22Rv1 (cell line): ENCODE measurements around the gene IPO11.

ENCODE experiments used
- H3K27ac ChIP-seq: fragments of 450-650 bp; 2 replicates; pipeline ENCODE4 v1.5.1; 2017
- ZFX ChIP-seq: fragments of 450-650 bp; IDR thresholded peaks from 2 replicates; pipeline ENCODE4 v1.6.1; 2017; ENCODE audit warnings: antibody characterized with exemption, borderline replicate concordance
- TF ChIP-seq, protein P1 (sequence below): fragments of 450-650 bp; IDR thresholded peaks from 2 replicates; pipeline ENCODE4 v1.5.1; 2017; ENCODE audit warnings: mild to moderate bottlenecking

Gene IPO11

DNA sequence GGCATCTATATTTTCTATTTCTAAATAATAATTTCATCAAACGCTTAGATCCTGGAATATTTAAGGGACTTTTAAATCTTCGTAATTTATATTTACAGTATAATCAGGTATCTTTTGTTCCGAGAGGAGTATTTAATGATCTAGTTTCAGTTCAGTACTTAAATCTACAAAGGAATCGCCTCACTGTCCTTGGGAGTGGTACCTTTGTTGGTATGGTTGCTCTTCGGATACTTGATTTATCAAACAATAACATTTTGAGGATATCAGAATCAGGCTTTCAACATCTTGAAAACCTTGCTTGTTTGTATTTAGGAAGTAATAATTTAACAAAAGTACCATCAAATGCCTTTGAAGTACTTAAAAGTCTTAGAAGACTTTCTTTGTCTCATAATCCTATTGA is 167.2 kb downstream of the IPO11 start:
- H3K27ac ChIP-seq, result no peak overlapping the region
- no peak for TF ChIP-seq ZFX
- TF ChIP-seq, protein P1, sequence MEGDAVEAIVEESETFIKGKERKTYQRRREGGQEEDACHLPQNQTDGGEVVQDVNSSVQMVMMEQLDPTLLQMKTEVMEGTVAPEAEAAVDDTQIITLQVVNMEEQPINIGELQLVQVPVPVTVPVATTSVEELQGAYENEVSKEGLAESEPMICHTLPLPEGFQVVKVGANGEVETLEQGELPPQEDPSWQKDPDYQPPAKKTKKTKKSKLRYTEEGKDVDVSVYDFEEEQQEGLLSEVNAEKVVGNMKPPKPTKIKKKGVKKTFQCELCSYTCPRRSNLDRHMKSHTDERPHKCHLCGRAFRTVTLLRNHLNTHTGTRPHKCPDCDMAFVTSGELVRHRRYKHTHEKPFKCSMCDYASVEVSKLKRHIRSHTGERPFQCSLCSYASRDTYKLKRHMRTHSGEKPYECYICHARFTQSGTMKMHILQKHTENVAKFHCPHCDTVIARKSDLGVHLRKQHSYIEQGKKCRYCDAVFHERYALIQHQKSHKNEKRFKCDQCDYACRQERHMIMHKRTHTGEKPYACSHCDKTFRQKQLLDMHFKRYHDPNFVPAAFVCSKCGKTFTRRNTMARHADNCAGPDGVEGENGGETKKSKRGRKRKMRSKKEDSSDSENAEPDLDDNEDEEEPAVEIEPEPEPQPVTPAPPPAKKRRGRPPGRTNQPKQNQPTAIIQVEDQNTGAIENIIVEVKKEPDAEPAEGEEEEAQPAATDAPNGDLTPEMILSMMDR, result no peak

DNA sequence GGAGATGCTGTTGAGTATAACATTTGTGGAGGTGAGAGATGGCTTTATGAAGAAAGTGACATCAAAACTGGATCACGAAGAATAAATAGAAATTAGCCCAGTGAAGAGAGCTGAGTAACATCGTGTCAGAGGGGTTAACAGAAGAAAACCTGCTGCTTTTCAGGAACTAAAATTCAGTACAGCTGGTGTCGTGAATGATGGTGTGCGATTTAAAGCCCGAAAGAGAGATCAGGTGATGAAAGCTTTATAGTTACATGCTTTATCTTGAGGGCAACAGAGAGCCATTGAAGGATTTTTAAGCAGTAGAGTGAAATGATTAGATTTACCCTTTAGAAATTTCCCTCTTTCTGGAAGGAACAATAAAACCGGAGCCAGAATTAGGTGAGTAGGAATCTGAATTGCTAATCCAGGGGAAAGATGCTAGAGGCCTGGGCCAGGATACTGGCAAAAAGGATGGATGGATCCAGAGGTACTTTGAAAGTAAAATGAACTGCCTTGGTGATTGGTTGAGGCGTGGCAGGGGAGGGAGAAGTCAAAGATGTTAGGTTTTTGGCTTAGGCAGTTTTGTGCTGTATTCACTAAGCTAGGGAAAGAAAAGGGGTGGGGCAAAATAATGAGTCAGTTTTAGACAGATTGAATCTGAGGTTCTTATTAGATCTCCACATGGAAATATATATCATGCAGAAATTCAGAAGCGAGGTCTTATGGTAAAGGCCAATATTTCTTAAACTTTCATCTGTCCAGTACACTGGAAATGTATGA is 169.5 kb downstream of the IPO11 start:
- H3K27ac ChIP-seq, result no peak overlapping the region
- no peak for TF ChIP-seq ZFX
- TF ChIP-seq, protein P1, result no peak

DNA sequence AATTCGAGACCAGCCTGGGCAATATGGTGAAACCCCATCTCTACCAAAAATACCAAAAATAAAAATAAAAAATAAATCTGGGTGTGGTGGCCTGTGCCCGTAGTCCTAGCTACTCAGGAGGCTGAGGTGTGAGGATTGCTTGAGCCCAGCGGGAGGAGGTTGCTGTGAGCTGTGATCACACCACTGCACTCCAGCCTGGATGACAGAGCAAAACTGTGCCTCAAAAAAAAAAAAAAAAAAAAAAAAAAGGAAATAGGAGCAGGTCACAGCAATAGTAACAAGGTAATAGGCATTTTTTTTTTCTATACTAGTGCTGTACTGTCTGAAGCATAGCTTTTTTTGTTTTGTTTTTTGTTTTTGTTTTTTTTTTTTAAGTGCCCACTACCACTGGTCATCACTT is 171.8 kb downstream of the IPO11 start:
- no peak for TF ChIP-seq ZFX
- TF ChIP-seq, protein P1, result no peak
- no peak overlapping the region for H3K27ac ChIP-seq

DNA sequence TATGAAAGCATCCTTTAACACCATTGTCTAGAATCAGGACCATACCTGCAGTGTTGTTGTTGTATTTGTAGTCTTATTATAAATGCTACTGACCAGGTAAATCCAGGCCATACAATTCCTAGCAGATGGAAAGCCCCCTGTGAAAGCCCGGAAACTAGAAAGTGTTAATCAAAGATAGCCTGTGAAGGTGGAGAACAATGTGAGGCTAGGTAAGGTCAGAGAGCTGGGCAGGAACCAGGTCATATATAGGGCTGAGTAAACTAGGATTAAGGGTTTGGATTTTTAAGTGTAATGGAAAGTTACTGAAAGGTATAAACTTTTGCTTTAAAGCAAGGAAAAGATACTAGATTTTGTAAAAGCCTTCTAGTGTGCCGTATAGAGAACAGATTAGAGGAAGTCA is 172.7 kb downstream of the IPO11 start:
- no peak overlapping the region for H3K27ac ChIP-seq
- no peak for TF ChIP-seq ZFX
- TF ChIP-seq, protein P1, result no peak

DNA sequence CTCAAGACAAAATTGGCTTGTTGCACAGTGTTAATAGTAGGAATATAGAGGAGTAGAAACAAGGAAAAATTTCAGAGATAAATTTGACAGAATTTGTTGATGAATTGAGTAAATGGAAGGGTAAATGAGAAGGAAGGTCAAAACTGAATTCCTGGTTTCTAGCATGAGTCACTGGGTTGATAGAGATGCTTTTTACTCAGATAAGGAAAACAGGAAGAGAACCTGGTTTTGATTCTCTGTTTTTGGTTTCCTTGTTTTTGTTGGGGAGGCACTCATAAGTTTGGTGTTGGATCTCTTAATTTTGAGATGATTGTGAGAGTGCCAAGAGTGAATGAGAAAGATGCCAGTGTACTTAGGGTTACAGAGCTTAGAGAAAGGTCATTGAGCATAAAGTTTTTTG is 173.2 kb downstream of the IPO11 start:
- H3K27ac ChIP-seq, result no peak overlapping the region
- no peak for TF ChIP-seq ZFX
- TF ChIP-seq, protein P1, result no peak

DNA sequence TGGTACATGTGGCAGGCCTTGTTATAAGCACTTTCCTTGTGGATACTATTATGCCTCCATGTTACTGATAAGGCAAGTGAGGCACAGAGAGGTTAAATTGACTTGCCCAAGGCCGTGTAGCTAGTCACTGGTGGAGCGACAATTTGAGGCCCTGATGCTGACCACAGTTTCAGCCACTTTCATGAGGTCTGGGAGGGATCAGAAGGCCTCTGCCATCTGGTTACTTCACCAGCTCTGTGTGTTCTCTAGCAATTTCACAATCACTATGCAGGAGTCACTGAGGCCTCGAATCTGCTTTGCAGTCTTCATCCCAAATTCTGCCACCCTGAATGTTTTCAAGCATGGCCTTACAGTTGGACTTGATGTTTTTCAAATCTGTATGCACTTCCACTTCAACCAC is 175.2 kb downstream of the IPO11 start:
- TF ChIP-seq ZFX, result no peak
- TF ChIP-seq, protein P1, result no peak
- no peak overlapping the region for H3K27ac ChIP-seq

DNA sequence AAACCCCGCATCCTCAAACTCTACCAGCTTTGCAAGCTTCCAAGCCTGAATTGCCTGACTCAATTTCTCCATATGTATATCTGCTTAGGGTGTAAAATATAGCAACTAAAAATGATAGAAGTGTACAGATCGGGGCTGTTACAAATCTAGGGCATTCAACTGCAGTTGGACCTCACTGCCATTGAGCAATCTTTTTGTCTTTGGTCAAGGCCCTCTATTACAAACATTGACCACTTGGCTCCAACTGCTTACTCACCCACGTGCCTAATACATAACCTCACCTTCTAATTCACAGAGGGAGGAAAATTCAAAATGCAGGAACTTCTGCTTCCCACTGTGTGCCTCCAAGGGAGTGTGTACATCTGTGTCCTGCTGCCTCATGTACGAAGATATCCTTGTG is 176.1 kb downstream of the IPO11 start:
- TF ChIP-seq, protein P1, result no peak
- TF ChIP-seq ZFX, result no peak

More for the DNA sequence above, 176.1 kb downstream of the IPO11 start:
- H3K27ac ChIP-seq, result no peak overlapping the region
